Astrocyte of the spinal cord (primary cell): ENCODE measurements around the gene ISLR.

Experiments
- DNase-seq: peaks from one replicate; pipeline ENCODE4 v3.0.0; 2011; ENCODE audit warnings: low read depth, low spot score
- H3K4me3 ChIP-seq: 2 replicates; pipeline ENCODE4 v1.5.1; 2011; ENCODE audit warnings: low read depth, mild to moderate bottlenecking, low read length, moderate library complexity
- in situ Hi-C: cut with HindIII; loops from 2 replicates; pipeline ENCODE4 v1.10.0; 2017; ENCODE audit warnings: low sequenced_read_pairs
- TF ChIP-seq, protein P1 (sequence below): IDR thresholded peaks from 2 replicates; pipeline ENCODE4 v1.5.1; 2012; ENCODE audit warnings: low read depth, mild to moderate bottlenecking, low read length, inconsistent platforms

ISLR gene

DNA sequence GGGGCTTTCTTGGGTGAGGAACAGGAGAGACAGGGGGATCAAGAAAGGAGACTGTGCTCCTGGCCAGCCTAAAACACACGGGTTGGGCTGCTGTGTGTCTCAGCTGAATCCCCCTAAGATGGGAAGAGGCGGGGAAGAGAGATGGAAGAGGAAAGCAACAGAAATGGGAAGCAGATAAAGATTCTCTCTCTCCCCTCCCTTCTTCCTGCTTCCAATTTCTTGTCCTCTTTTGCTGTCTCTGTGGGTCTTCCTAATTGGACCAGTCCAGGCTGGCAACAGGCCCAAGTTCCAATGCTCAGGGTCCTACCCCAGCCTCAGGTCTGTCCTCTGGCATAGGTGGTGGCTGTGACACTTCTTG, 36.0 kb upstream of the ISLR start:
- in situ Hi-C loops: no loop called here
- no peak overlapping the region for H3K4me3 ChIP-seq
- TF ChIP-seq, protein P1, sequence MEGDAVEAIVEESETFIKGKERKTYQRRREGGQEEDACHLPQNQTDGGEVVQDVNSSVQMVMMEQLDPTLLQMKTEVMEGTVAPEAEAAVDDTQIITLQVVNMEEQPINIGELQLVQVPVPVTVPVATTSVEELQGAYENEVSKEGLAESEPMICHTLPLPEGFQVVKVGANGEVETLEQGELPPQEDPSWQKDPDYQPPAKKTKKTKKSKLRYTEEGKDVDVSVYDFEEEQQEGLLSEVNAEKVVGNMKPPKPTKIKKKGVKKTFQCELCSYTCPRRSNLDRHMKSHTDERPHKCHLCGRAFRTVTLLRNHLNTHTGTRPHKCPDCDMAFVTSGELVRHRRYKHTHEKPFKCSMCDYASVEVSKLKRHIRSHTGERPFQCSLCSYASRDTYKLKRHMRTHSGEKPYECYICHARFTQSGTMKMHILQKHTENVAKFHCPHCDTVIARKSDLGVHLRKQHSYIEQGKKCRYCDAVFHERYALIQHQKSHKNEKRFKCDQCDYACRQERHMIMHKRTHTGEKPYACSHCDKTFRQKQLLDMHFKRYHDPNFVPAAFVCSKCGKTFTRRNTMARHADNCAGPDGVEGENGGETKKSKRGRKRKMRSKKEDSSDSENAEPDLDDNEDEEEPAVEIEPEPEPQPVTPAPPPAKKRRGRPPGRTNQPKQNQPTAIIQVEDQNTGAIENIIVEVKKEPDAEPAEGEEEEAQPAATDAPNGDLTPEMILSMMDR: no peak
- DNase-seq: no peak

GRCh38 chr15:74138642-74139041, 34.9 kb upstream of the ISLR start:
- DNase-seq: no peak
- no peak overlapping the region for H3K4me3 ChIP-seq
- in situ Hi-C loops: no loop called here
- TF ChIP-seq, protein P1: no peak

GRCh38 chr15:74141591-74141990, 31.9 kb upstream of the ISLR start:
- TF ChIP-seq, protein P1: no peak
- H3K4me3 ChIP-seq: no peak overlapping the region
- in situ Hi-C loops: no loop called here
- DNase-seq: peak; percentile 18

DNA sequence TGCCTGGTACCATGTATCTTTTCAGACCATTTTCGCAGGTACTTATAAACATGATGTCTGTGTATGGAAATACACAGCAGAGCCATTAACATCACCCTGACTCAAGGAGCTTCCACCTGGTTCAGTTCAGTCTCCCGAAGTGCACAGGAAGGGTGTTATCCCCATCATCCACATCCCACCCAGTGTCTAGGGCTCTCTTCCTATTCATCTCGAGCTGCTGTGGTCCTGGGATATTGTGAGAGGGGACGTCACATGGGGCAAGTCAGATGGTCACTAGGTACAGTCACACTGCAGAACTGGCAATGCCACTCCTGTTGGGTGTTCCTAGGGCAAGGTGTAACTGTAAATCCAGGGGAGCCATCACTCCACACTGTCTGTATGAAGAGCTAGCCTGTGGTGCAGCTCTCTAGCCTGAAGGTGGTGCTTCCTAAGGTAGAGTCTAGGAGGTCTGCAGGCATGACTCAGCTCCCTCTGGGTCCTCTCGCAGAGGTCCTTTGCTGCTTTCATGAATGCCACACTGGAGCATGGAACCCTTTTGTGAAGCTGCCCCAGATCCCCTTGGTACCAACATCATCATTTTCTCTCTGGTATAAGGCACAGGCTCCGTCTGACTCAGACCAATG, 29.2 kb upstream of the ISLR start:
- no peak for DNase-seq
- in situ Hi-C loops: no loop called here
- no peak overlapping the region for H3K4me3 ChIP-seq
- TF ChIP-seq, protein P1: no peak

DNA sequence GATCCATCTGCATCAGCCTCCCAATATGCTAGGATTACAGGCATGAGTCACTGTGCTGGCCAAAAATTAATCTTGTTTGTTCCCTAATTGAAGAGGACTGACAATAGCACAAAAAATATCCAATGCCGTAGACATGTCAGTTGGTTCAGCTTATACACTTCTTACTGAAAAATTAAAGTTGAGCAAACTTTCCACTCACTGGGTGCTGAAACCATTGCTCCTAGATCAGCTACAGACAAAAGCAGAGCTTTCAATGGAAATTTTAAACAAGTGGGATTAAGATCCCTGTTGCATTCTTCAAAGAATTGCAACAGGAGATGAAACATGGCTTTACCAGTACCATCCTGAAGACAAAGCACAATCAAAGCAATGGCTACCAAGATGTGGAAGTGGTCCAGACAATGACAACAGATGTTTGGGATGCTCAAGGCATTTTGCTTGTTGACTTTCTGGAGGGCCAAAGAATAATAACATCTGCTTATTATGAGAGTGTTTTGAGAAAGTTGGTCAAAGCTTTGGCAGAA, 27.2 kb upstream of the ISLR start:
- in situ Hi-C loops: no loop called here
- no peak overlapping the region for H3K4me3 ChIP-seq
- no peak for DNase-seq
- TF ChIP-seq, protein P1: no peak

GRCh38 chr15:74147051-74147450, 26.5 kb upstream of the ISLR start:
- in situ Hi-C loops: no loop called here
- TF ChIP-seq, protein P1: no peak
- H3K4me3 ChIP-seq: no peak overlapping the region
- DNase-seq: no peak
